ENCODE measurements around the gene NOCT.

DNA sequence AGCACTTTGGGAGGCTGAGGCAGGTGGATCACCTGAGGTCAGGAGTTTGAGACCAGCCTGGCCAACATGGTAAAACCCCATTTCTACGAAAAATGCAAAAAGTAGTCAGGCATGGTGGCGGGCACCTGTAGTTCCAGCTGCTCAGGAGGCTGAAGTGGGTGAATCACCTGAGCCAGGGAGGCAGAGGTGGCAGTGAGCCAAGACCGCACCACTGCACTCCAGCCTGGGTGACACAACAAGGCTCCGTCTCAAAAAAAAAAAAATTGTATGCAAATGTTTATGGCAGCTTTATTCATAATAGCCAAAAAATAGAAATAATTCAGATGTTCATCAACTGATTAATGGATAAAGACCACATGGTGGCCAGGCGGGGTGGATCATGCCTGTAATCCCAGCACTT lies 9.8 kb upstream of the NOCT start:
- no peak for TF ChIP-seq POLR2AphosphoS5 (IDR thresholded peaks at IDR 0.05; ENCODE audit: low read depth)
- TF ChIP-seq, protein P1, sequence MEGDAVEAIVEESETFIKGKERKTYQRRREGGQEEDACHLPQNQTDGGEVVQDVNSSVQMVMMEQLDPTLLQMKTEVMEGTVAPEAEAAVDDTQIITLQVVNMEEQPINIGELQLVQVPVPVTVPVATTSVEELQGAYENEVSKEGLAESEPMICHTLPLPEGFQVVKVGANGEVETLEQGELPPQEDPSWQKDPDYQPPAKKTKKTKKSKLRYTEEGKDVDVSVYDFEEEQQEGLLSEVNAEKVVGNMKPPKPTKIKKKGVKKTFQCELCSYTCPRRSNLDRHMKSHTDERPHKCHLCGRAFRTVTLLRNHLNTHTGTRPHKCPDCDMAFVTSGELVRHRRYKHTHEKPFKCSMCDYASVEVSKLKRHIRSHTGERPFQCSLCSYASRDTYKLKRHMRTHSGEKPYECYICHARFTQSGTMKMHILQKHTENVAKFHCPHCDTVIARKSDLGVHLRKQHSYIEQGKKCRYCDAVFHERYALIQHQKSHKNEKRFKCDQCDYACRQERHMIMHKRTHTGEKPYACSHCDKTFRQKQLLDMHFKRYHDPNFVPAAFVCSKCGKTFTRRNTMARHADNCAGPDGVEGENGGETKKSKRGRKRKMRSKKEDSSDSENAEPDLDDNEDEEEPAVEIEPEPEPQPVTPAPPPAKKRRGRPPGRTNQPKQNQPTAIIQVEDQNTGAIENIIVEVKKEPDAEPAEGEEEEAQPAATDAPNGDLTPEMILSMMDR (conservative IDR thresholded peaks at IDR 0.05; ENCODE audit: low read depth in 2 of 2): no peak
- TF ChIP-seq EZH2 (IDR thresholded peaks at IDR 0.05; ENCODE audit: low read depth, unreplicated experiment): no peak
- TF ChIP-seq, protein P2, sequence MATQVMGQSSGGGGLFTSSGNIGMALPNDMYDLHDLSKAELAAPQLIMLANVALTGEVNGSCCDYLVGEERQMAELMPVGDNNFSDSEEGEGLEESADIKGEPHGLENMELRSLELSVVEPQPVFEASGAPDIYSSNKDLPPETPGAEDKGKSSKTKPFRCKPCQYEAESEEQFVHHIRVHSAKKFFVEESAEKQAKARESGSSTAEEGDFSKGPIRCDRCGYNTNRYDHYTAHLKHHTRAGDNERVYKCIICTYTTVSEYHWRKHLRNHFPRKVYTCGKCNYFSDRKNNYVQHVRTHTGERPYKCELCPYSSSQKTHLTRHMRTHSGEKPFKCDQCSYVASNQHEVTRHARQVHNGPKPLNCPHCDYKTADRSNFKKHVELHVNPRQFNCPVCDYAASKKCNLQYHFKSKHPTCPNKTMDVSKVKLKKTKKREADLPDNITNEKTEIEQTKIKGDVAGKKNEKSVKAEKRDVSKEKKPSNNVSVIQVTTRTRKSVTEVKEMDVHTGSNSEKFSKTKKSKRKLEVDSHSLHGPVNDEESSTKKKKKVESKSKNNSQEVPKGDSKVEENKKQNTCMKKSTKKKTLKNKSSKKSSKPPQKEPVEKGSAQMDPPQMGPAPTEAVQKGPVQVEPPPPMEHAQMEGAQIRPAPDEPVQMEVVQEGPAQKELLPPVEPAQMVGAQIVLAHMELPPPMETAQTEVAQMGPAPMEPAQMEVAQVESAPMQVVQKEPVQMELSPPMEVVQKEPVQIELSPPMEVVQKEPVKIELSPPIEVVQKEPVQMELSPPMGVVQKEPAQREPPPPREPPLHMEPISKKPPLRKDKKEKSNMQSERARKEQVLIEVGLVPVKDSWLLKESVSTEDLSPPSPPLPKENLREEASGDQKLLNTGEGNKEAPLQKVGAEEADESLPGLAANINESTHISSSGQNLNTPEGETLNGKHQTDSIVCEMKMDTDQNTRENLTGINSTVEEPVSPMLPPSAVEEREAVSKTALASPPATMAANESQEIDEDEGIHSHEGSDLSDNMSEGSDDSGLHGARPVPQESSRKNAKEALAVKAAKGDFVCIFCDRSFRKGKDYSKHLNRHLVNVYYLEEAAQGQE (IDR thresholded peaks at IDR 0.05; ENCODE audit: unreplicated experiment): no peak
- TF ChIP-seq JUNB (IDR thresholded peaks at IDR 0.05; ENCODE audit: unreplicated experiment): no peak
- TF ChIP-seq NANOG (IDR thresholded peaks at IDR 0.05; ENCODE audit: borderline replicate concordance): no peak
- no peak for TF ChIP-seq EZH2phosphoT487 (IDR thresholded peaks at IDR 0.05; ENCODE audit: unreplicated experiment)
- no peak for TF ChIP-seq CREB1 (CRISPR knock-in tag; IDR thresholded peaks at IDR 0.05; ENCODE audit: low read depth)
- TF ChIP-seq, protein P3, sequence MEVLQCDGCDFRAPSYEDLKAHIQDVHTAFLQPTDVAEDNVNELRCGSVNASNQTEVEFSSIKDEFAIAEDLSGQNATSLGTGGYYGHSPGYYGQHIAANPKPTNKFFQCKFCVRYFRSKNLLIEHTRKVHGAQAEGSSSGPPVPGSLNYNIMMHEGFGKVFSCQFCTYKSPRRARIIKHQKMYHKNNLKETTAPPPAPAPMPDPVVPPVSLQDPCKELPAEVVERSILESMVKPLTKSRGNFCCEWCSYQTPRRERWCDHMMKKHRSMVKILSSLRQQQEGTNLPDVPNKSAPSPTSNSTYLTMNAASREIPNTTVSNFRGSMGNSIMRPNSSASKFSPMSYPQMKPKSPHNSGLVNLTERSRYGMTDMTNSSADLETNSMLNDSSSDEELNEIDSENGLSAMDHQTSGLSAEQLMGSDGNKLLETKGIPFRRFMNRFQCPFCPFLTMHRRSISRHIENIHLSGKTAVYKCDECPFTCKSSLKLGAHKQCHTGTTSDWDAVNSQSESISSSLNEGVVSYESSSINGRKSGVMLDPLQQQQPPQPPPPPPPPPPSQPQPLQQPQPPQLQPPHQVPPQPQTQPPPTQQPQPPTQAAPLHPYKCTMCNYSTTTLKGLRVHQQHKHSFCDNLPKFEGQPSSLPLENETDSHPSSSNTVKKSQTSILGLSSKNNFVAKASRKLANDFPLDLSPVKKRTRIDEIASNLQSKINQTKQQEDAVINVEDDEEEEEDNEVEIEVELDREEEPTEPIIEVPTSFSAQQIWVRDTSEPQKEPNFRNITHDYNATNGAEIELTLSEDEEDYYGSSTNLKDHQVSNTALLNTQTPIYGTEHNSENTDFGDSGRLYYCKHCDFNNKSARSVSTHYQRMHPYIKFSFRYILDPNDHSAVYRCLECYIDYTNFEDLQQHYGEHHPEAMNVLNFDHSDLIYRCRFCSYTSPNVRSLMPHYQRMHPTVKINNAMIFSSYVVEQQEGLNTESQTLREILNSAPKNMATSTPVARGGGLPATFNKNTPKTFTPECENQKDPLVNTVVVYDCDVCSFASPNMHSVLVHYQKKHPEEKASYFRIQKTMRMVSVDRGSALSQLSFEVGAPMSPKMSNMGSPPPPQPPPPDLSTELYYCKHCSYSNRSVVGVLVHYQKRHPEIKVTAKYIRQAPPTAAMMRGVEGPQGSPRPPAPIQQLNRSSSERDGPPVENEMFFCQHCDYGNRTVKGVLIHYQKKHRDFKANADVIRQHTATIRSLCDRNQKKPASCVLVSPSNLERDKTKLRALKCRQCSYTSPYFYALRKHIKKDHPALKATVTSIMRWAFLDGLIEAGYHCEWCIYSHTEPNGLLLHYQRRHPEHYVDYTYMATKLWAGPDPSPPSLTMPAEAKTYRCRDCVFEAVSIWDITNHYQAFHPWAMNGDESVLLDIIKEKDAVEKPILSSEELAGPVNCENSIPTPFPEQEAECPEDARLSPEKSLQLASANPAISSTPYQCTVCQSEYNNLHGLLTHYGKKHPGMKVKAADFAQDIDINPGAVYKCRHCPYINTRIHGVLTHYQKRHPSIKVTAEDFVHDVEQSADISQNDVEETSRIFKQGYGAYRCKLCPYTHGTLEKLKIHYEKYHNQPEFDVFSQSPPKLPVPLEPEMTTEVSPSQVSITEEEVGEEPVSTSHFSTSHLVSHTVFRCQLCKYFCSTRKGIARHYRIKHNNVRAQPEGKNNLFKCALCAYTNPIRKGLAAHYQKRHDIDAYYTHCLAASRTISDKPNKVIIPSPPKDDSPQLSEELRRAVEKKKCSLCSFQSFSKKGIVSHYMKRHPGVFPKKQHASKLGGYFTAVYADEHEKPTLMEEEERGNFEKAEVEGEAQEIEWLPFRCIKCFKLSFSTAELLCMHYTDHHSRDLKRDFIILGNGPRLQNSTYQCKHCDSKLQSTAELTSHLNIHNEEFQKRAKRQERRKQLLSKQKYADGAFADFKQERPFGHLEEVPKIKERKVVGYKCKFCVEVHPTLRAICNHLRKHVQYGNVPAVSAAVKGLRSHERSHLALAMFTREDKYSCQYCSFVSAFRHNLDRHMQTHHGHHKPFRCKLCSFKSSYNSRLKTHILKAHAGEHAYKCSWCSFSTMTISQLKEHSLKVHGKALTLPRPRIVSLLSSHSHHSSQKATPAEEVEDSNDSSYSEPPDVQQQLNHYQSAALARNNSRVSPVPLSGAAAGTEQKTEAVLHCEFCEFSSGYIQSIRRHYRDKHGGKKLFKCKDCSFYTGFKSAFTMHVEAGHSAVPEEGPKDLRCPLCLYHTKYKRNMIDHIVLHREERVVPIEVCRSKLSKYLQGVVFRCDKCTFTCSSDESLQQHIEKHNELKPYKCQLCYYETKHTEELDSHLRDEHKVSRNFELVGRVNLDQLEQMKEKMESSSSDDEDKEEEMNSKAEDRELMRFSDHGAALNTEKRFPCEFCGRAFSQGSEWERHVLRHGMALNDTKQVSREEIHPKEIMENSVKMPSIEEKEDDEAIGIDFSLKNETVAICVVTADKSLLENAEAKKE (CRISPR knock-in tag; IDR thresholded peaks at IDR 0.05): no peak
